Pancreas (tissue), 10 donors: ENCODE measurements around the gene SRPX2. TPM values are rescaled to one million over a fixed set of nuclear protein-coding genes. Genes with fewer than 3 reads are reported as not detected.

Experiments
- ATAC-seq, 4 donors: fragments of 200-7000 bp; cut with Tn5 transposase; one replicate each; pipeline versions ENCODE4 v1.8.0 to v1.9.1; 2020; ENCODE audit warnings: mild to moderate bottlenecking in 4 of 4, moderate library complexity in 4 of 4
- DNase-seq, 6 donors: peaks; one replicate each; pipeline ENCODE4 v3.0.0-alpha.2; 2020
- FAIRE-seq: peaks from 2 replicates; lab custom pipeline; 2012; peaks lifted over from hg19 to GRCh38; lab: Jason Lieb, UNC
- H3K27ac ChIP-seq, 4 donors: fragments of 200-600 bp; sonication (generic); 1 replicate in 3 of 4; 2 replicates in 1 of 4; pipeline versions ENCODE4 v1.5.0 to v1.8.0; 2020
- H3K27me3 ChIP-seq, 4 donors: fragments of 200-600 bp; one replicate each; pipeline ENCODE4 v1.8.0; 2021
- H3K36me3 ChIP-seq, 3 donors: fragments of 200-600 bp; sonication (generic) in 1 of 3; one replicate each; pipeline versions ENCODE4 v1.5.0 to v1.8.0; 2020 to 2021
- H3K4me1 ChIP-seq, 3 donors: fragments of 200-600 bp; one replicate each; pipeline ENCODE4 v1.8.0; 2021
- H3K4me3 ChIP-seq, 4 donors: fragments of 200-600 bp; sonication (generic) in 2 of 4; one replicate each; pipeline versions ENCODE4 v1.5.0 to v1.8.0; 2020 to 2021
- H3K9me3 ChIP-seq, 4 donors: fragments of 200-600 bp; one replicate each; pipeline ENCODE4 v1.8.0; 2021
- CTCF ChIP-seq, 4 donors: fragments of 200-600 bp; sonication (generic) in 3 of 4; IDR thresholded peaks; one replicate each; pipeline versions ENCODE4 v1.5.0 to v1.8.0; 2021; ENCODE audit warnings: antibody characterized with exemption in 4 of 4
- WGBS, 2 donors: extraction: QIAGEN DNeasy Blood & Tissue Kit; methylation state at CpG; one replicate each; pipeline ENCODE4 v1.1.7; 2013; 5-methylcytosine and 5-hydroxymethylcytosine counted together
- intact Hi-C, 3 donors: fragments of 100-400 bp; cut with DNase I; formaldehyde crosslinking; loops; one replicate each; pipeline versions ENCODE4 v1.11.1 to v1.14.2; 2022
- polyA plus RNA-seq, 2 donors: library from polyadenylated mRNA; stranded (reverse); fragments of 200-250 nt; gene quantifications; one replicate each; pipeline ENCODE4 v1.2.3, GENCODE V29; 2013
- total RNA-seq, 6 donors: library from RNA; stranded (reverse); fragmentation: NEBNext Ultra II Directional in 4 of 6; extraction: Animal tissue kit (Norgen Biotek cat#: 25700) in 4 of 6; gene quantifications; one replicate each; pipeline versions ENCODE4 v1.2.1 to v1.2.4, GENCODE V29; 2021 to 2023
- donor health status: healthy with polysubstance abuse.
- donor health status: DM: no; HTN: no; CAD: no; lungs with moderate emphysema.
- donor health status: DM: no; HTN: no; CAD: no.
- donor health status: control.
- donor health status: control.
- donor health status: Bipolar disorder and iron deficiency.
- donor health status: DM: yes; HTN: yes; CAD: no.
- donor health status: DM: no; HTN: no; CAD: no.
- donor health status: DM: no; HTN: no; CAD: no.
- donor health status: DM: yes; HTN: yes; CAD: no.

SRPX2 gene
- total and polyA plus RNA-seq, 8 donors, result 0.98 to 13.1 (median 2.5) TPM

- ATAC-seq (no peak), FAIRE-seq (no peak), DNase-seq (no peak)
- H3K36me3 ChIP-seq, result no peaks in the 10 kb centered on the region
- 31 to 47% methylated on average over 3 of the region's 3 CpGs for WGBS, 2 donors
- H3K27me3 ChIP-seq, result peaks cover 0 to 8% (median 1%) of the 10 kb centered on the region in 4 donors
- no peak for TF ChIP-seq CTCF (IDR thresholded peaks at IDR 0.05)
- intact Hi-C loops, result no loop called here
- no peaks in the 10 kb centered on the region for H3K9me3 ChIP-seq
- no peak overlapping the region for H3K27ac ChIP-seq
- H3K4me3 ChIP-seq, result no peak overlapping the region
- no peaks in the 10 kb centered on the region for H3K4me1 ChIP-seq
Measured at GRCh38 chrX:100642290-100642689, 1.7 kb upstream of the SRPX2 start.

GRCh38 chrX:100643212-100643611, 787 bp upstream of the SRPX2 start:
- TF ChIP-seq CTCF (IDR thresholded peaks at IDR 0.05), result no peak
- intact Hi-C loops, result no loop called here
- WGBS, 2 donors, result 70 to 74% methylated on average over 11 of the region's 11 CpGs
- Histone ChIP-seq H3K9me3 (no peaks in the 10 kb centered on the region), H3K36me3 (no peaks in the 10 kb centered on the region), H3K27ac (no peak overlapping the region), H3K27me3 (peaks cover 0 to 8% (median 1%) of the 10 kb centered on the region in 4 donors), H3K4me3 (no peak overlapping the region), H3K4me1 (no peaks in the 10 kb centered on the region)
- FAIRE-seq (no peak), ATAC-seq (no peak), DNase-seq (no peak)

- DNase-seq, result no peak
- H3K4me3 ChIP-seq, result no peak overlapping the region
- H3K27ac ChIP-seq, result no peak overlapping the region
- no peak for ATAC-seq
- peaks cover 0 to 8% (median 0%) of the 10 kb centered on the region in 4 donors for H3K27me3 ChIP-seq
- intact Hi-C loops, result no loop called here
- H3K4me1 ChIP-seq, result no peaks in the 10 kb centered on the region
- H3K36me3 ChIP-seq, result no peaks in the 10 kb centered on the region
- H3K9me3 ChIP-seq, result no peaks in the 10 kb centered on the region
- no peak for TF ChIP-seq CTCF (IDR thresholded peaks at IDR 0.05)
- 49 to 54% methylated on average over 4 of the region's 4 CpGs for WGBS, 2 donors
- FAIRE-seq, result no peak
Measured at GRCh38 chrX:100645106-100645505, 1.1 kb downstream of the SRPX2 start.

- DNase-seq (no peak), ATAC-seq (no peak), FAIRE-seq (no peak)
- no peaks in the 10 kb centered on the region for H3K27me3 ChIP-seq
- H3K9me3 ChIP-seq, result no peaks in the 10 kb centered on the region
- H3K27ac ChIP-seq, result peak overlapping the region in 1 of 4 donors; percentile 28
- H3K4me1 ChIP-seq, result no peaks in the 10 kb centered on the region
- no peaks in the 10 kb centered on the region for H3K36me3 ChIP-seq
- intact Hi-C loops, result no loop called here
- no peak for TF ChIP-seq CTCF (IDR thresholded peaks at IDR 0.05)
- H3K4me3 ChIP-seq, result no peak overlapping the region
- 31 to 38% methylated on average over 1 of the region's 1 CpG for WGBS, 2 donors
Measured at GRCh38 chrX:100647095-100647494, 3.1 kb downstream of the SRPX2 start.

- intact Hi-C loops, result no loop called here
- Histone ChIP-seq H3K4me1 (no peaks in the 10 kb centered on the region), H3K36me3 (no peaks in the 10 kb centered on the region), H3K9me3 (no peaks in the 10 kb centered on the region), H3K27me3 (no peaks in the 10 kb centered on the region), H3K4me3 (no peak overlapping the region), H3K27ac (no peak overlapping the region)
- TF ChIP-seq CTCF (IDR thresholded peaks at IDR 0.05), result no peak
- 55 to 69% methylated on average over 2 of the region's 2 CpGs for WGBS, 2 donors
- ATAC-seq, result no peak
- no peak for FAIRE-seq
- DNase-seq, result no peak
Measured at GRCh38 chrX:100647739-100648138, 3.7 kb downstream of the SRPX2 start.
